GM18498 (cell line): ENCODE data around the gene SOD2.
"Not testable (repeated sequence)": the region's sequence is repeated elsewhere in the genome, so short reads cannot be mapped to it uniquely, and the experiment has no call there.

Experiments
- ATAC-seq: cut with Tn5 transposase; IDR thresholded peaks from one replicate; pipeline ENCODE4 v1.9.1; 2021; ENCODE audit warnings: mild to moderate bottlenecking, moderate library complexity; ENCODE audit not compliant: unreplicated experiment

Gene SOD2

GRCh38 chr6:159693128-159693893, at the start of gene SOD2:
Gene SOD2 (minus strand): TSS chr6:159693241. CDS start chr6:159693167, 74 bp downstream.
- ATAC-seq = peak; percentile 85

DNA sequence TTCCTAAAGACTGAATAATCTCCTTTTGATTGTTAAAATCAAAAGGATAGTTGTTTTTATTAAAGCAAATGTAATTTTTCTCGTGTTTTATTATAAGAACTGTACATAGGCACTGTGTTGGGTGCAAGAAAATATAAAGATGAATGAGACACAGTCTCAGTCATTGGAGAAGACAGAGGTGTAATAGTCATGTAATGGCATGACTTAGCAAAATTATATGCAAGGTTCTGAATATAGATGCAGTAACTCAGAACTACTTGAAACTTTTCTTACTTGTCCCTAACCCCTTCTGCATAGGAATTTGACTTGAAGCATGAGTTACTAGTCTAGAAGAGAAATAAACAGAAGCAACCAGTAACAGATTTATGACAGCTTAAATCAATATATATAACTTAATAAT, 49.1 kb upstream of the SOD2 start:
- no peak for ATAC-seq

DNA sequence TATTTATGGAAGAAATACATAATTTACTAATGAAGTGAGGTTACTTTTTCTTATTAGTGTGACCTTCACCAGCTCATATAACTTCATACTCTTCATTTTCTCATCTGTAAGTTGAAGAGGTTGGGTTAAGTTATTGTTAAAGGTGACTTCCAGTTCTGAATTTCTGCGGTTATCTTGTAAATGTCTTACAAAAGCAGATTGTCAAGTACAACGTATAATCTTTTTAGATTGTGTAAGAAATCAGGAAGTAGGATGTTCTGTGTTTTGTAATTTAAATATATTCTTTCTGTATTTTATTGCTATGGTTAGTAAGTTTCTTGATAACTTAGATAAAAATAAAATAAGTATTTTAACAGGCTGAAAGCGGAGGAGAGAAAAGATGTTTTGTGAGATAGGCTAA, 46.3 kb upstream of the SOD2 start:
- no peak for ATAC-seq

DNA sequence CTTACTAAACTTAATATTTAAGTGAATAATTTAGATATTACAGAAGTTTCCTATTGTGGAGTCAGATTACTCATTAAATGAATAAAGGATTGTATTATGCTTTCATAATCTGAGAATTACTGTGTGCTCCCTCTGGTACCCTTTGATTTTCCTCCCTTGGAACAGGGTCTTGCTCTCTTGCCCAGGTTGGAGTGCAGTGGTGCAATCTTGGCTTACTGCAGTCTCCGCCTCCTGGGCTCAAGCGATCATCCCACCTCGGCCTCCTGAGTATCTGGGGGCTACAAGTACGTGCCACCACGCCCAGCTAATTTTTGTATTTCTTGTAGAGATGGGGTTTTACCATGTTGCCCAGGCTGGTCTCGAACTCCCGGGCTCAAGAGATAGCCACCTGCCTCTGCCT, 43.9 kb upstream of the SOD2 start:
- no peak for ATAC-seq

DNA sequence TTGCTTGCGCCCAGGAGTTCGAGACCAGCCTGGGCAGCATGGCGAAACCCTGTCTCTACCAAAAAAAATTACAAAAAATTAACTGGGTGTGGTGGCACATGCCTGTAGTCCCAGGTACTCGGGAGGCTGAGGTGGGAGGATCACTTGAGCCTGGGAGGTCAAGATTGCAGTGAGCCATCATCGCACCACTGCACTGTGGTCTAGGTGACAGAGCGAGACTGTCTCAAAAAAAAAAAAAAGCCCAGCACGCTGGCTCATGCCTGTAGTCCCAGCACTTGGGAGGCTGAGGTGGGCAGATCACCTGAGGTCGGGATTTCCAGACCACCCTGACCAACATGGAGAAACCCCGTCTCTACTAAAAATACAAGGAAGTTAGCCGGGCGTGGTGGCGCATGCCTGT, 40.4 kb upstream of the SOD2 start:
- not testable (repeated sequence) for ATAC-seq

- not testable (repeated sequence) for ATAC-seq
Measured at GRCh38 chr6:159732550-159732949, 39.5 kb upstream of the SOD2 start.

GRCh38 chr6:159730332-159730676, 37.3 kb upstream of the SOD2 start:
- ATAC-seq = no peak

GRCh38 chr6:159729598-159730331, 36.7 kb upstream of the SOD2 start:
- ATAC-seq = peak; percentile 11

DNA sequence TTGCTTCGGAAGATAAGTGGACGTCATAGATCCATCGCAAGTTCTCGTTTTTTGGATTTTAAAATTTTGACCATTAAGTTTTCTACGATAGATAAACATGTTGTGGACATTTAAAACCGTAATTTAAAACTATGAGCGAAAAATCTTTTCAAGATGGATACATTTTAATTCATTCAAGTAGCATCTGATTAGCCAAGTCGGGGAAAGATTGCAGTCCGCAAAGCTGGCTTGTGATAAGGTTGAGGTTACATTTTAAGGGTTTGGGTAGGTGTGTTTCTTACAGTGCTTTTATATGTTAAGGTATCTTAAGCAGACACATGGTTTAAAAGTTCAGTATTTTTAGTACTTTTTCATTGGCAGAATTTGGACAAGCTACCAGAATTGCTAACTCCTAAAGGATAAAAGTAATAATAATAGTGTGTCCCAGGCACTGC, 35.5 kb upstream of the SOD2 start:
- no peak for ATAC-seq

DNA sequence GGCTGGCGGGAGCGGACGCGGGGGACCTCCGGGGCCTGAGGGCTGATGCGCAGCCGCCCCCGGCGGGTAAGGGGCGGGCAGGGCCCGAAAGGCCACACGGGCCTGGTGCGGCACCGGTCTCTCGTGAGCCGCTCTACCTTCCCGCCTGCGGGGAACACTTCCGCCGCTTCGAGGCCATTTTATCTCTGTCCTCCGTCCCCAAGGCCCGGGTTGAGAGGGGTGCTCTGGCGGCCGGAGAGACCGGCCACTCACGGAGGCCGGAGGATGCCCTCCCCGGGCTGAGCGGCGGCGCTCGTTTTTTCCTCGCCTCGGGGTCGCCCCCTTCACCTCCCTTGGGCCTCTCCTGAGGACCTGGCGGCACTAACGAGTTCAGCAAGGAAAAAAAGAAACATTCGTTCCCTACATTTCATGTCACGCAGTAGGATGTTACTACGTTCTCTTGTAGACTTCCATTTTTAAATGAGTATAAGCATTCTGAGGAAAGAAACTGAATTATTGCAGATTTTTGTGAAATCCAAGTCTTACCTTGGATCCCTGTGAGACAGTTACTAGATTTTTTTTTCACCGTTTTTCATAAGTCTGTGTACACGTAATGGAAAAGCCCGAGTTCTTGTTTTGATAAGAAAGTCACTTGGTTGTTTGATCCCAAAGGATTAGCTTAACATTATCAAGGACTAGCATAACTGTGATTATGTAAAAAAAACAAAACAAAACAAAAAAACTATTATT, 34.8 kb upstream of the SOD2 start:
- ATAC-seq = peak; percentile 42

GRCh38 chr6:159726918-159727716, 34.1 kb upstream of the SOD2 start, which contains the start of gene WTAP:
Gene WTAP (plus strand): TSS chr6:159727506. CDS start chr6:159736266, 8,760 bp downstream.
- ATAC-seq = peak; percentile 74

- ATAC-seq = peak; percentile 27
Measured at GRCh38 chr6:159726255-159726917, 33.3 kb upstream of the SOD2 start.

GRCh38 chr6:159725208-159725607, 32.2 kb upstream of the SOD2 start:
- not testable (repeated sequence) for ATAC-seq

GRCh38 chr6:159724778-159725177, 31.7 kb upstream of the SOD2 start:
- ATAC-seq = no peak

- ATAC-seq = no peak
Measured at GRCh38 chr6:159723259-159723658, 30.2 kb upstream of the SOD2 start.

DNA sequence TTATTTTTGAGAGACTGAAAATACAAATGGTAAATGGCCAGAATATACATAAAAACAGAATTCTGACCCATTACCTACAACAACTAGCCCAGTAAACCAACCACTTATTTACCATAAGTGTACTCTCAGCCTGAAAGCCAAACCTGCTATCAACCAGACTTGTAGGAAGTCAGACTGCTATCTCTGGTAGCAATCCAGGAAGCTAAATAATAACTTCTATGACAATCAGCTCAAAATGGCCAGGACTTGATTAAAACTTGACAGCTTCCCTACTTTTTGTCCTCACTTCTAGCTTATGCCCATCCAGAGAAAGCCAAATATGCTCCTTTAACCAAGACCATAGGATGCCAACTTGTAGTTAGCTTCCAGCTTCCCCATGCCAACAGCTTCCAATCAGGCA, 29.6 kb upstream of the SOD2 start:
- no peak for ATAC-seq

DNA sequence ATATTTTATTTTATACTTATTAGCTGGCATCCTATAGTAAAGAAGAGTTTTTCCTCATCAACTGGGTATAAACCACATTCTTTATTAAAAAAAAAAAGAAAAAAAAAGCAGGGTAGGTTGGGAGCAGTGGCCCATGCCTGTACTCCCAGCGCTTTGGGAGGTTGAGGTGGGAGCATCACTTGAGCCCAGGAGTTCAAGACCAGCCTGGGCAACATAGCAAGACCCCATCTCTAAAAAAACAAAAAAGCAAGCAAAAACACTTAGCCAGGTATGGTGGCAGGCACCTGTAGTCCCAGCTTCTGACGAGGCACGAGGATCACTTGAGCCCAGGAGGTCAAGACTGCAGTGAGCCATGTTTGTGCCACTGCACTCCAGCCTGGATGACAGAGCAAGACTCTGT, 28.9 kb upstream of the SOD2 start:
- not testable (repeated sequence) for ATAC-seq

GRCh38 chr6:159720708-159721107, 27.7 kb upstream of the SOD2 start:
- ATAC-seq = no peak

DNA sequence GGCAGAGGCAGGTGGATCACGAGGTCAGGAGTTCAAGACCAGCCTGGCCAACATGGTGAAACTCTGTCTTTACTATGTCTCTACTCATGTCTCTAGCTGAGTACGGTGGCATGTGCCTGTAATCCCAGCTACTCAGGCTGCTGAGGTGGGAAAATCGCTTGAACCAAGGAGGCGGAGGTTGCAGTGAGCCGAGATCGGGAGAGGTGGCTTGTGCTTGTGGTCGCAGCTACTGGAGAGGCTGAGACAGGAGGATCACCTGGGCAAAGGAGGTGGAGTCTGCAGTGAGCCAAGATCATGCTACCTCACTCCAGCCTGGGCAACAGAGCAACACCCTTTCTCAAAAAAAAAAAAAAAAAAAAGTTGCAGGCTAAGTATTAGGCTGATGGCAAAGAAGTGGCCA, 26.2 kb upstream of the SOD2 start:
- ATAC-seq = no peak

DNA sequence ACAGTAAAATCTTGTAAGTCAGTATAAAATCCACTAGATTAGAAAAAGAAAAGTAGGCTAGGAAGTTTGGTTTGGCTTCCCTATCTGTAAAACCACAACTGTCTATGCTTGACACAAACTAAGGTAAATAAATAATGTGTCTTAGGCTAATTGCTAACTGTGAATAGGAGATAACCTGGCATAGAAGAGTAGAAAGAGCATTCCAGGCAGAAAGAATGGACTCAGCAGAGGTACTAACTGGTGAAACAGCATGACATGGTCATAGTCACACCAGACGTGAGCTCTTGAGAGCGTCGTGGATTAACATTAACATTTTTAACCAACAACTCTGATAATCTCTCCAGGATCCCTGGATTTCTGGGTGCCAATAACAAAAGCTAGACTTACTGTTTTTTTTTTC, 25.6 kb upstream of the SOD2 start:
- no peak for ATAC-seq
